HCT116 (cell line): ENCODE data around the gene PKHD1. TPM values are rescaled to one million over a fixed set of nuclear protein-coding genes. Genes with fewer than 3 reads are reported as not detected.

Experiments used
- ATAC-seq: fragments of 200-7000 bp; cut with Tn5 transposase; 2 replicates; pipeline ENCODE4 v1.9.1; 2020; ENCODE audit warnings: mild to moderate bottlenecking, moderate library complexity
- BruUV-seq: library from RNA; stranded (reverse); fragments of 400-500 nt; replicated peaks from 2 replicates; lab custom pipeline; 2021; lab: Mats Ljungman, UMichigan
- CTCF ChIA-PET: fragments of 300-600 bp; sonication (Branson Sonifier 250); formaldehyde crosslinking; loops from one replicate; lab custom pipeline; 2021; ENCODE audit warnings: antibody characterized with exemption; lab: Charles Lee
- POLR2A ChIA-PET: fragments of 300-600, 350-600 bp; sonication (Branson Sonifier 250); formaldehyde crosslinking; loops from one replicate; lab custom pipeline; 2021; ENCODE audit warnings: antibody characterized with exemption; lab: Charles Lee
- RAD21 ChIA-PET, 2 experiments: fragments of 300-600 bp; sonication (Branson Sonifier 250); formaldehyde crosslinking; loops; one replicate each; lab custom pipeline; 2023; ENCODE audit warnings: low total read pairs in 2 of 2; ENCODE audit not compliant: uncharacterized antibody in 2 of 2, unreplicated experiment in 2 of 2, low non-redundant PET in 1 of 2; lab: Charles Lee
- DNase-seq: peaks from one replicate; pipeline ENCODE4 v3.0.0-alpha.2; 2010; ENCODE audit warnings: low read depth, low spot score
- H2AFZ ChIP-seq: fragments of 200-600 bp; shearing (Covaris generic), sonication (generic); 2 replicates; pipeline ENCODE4 v1.6.1; 2017; ENCODE audit warnings: low read depth, mixed run types, mixed read lengths, antibody characterized with exemption, low read length; ENCODE audit not compliant: poor library complexity, severe bottlenecking
- H3K27ac ChIP-seq: 2 replicates; pipeline ENCODE4 v1.5.1; 2012; ENCODE audit warnings: low read depth, low read length
- H3K27me3 ChIP-seq: fragments of 200-600 bp; sonication (generic); 2 replicates; pipeline ENCODE4 v1.6.1; 2016; ENCODE audit warnings: mixed run types, low read length, mixed read lengths; ENCODE audit not compliant: insufficient read depth
- H3K36me3 ChIP-seq, 2 experiments: fragments of 200-500 bp in 1 of 2; fragments of 200-600 bp in 1 of 2; sonication (Bioruptor generic) in 1 of 2; sonication (generic) in 1 of 2; 2 replicates each; pipeline versions ENCODE4 v1.5.1 to v1.6.1; 2014 to 2016; ENCODE audit warnings: low read length in 2 of 2, inconsistent platforms in 1 of 2, mixed read lengths in 1 of 2, mixed run types in 1 of 2; ENCODE audit not compliant: insufficient read depth in 2 of 2, control insufficient read depth in 1 of 2
- H3K4me1 ChIP-seq, 2 experiments: fragments of 200-600 bp in 1 of 2; sonication (generic) in 1 of 2; 2 replicates each; pipeline versions ENCODE4 v1.5.1 to v1.6.1; 2012 to 2017; ENCODE audit warnings: low read length in 2 of 2, inconsistent platforms in 1 of 2, mild to moderate bottlenecking in 1 of 2, mixed read lengths in 1 of 2, mixed run types in 1 of 2, moderate library complexity in 1 of 2; ENCODE audit not compliant: insufficient read depth in 2 of 2, control insufficient read depth in 1 of 2
- H3K4me2 ChIP-seq: fragments of 200-600 bp; sonication (generic); 2 replicates; pipeline ENCODE4 v1.6.1; 2017; ENCODE audit warnings: mixed run types, low read length, mixed read lengths
- H3K4me3 ChIP-seq, 2 experiments: fragments of 200-600 bp in 1 of 2; sonication (generic) in 1 of 2; replicated peaks in 1 of 2; 2 replicates each; pipeline ENCODE4 v1.5.1; 2011 to 2016; ENCODE audit warnings: low read length in 2 of 2, control low read depth in 1 of 2, low read depth in 1 of 2, mild to moderate bottlenecking in 1 of 2, mixed read lengths in 1 of 2, mixed run types in 1 of 2
- H3K79me2 ChIP-seq: fragments of 200-600 bp; sonication (generic); 2 replicates; pipeline ENCODE4 v1.6.1; 2017; ENCODE audit warnings: mild to moderate bottlenecking, mixed run types, low read length, moderate library complexity, mixed read lengths; ENCODE audit not compliant: insufficient read depth
- H3K9ac ChIP-seq: fragments of 200-600 bp; sonication (generic); 2 replicates; pipeline ENCODE4 v1.6.1; 2016; ENCODE audit warnings: low read length, mixed read lengths
- H3K9me2 ChIP-seq: fragments of 200-600 bp; sonication (generic), shearing (Covaris generic); 2 replicates; pipeline ENCODE4 v1.6.1; 2017; ENCODE audit warnings: mixed run types, mild to moderate bottlenecking, moderate library complexity; ENCODE audit not compliant: insufficient read depth
- H3K9me3 ChIP-seq, 2 experiments: fragments of 200-500 bp in 1 of 2; fragments of 200-600 bp in 1 of 2; sonication (Bioruptor generic) in 1 of 2; sonication (generic) in 1 of 2; 2 replicates each; pipeline ENCODE4 v1.6.1; 2014 to 2017; ENCODE audit warnings: low read length in 2 of 2, mixed read lengths in 2 of 2, inconsistent platforms in 1 of 2, low read depth in 1 of 2, mild to moderate bottlenecking in 1 of 2, mixed run types in 1 of 2, moderate library complexity in 1 of 2; ENCODE audit not compliant: control insufficient read depth in 1 of 2, insufficient read depth in 1 of 2
- H4K20me1 ChIP-seq: fragments of 200-600 bp; sonication (generic), shearing (Covaris generic); 2 replicates; pipeline ENCODE4 v1.6.1; 2017; ENCODE audit warnings: mixed run types, mild to moderate bottlenecking, moderate library complexity; ENCODE audit not compliant: insufficient read depth
- CEBPB ChIP-seq: IDR thresholded peaks from 2 replicates; pipeline ENCODE4 v1.6.1; 2012; ENCODE audit warnings: low read depth
- EGR1 ChIP-seq: IDR thresholded peaks from 2 replicates; pipeline ENCODE4 v1.6.1; 2012; ENCODE audit warnings: low read depth
- ELF1 ChIP-seq: IDR thresholded peaks from 2 replicates; pipeline ENCODE4 v1.6.1; 2012; ENCODE audit warnings: low read depth, borderline replicate concordance
- EZH2 ChIP-seq: fragments of 200-600 bp; sonication (generic); IDR thresholded peaks from 2 replicates; pipeline ENCODE4 v1.6.1; 2017; ENCODE audit warnings: antibody characterized with exemption, mixed run types
- EZH2phosphoT487 ChIP-seq: fragments of 200-600 bp; IDR thresholded peaks from 2 replicates; pipeline ENCODE4 v1.6.1; 2018; ENCODE audit warnings: antibody characterized with exemption, borderline replicate concordance
- FOSL1 ChIP-seq: IDR thresholded peaks from 2 replicates; pipeline ENCODE4 v1.6.1; 2012; ENCODE audit warnings: low read depth
- MAX ChIP-seq: IDR thresholded peaks from 2 replicates; pipeline ENCODE4 v1.6.1; 2012
- POLR2A ChIP-seq: IDR thresholded peaks from 2 replicates; pipeline ENCODE4 v1.7.0; 2011; ENCODE audit warnings: borderline replicate concordance; ENCODE audit not compliant: insufficient read depth, insufficient read length; ENCODE audit errors: extremely low read depth
- POLR2AphosphoS5 ChIP-seq: IDR thresholded peaks from 2 replicates; pipeline ENCODE4 v1.6.1; 2011; ENCODE audit warnings: mild to moderate bottlenecking, low read depth, low read length, moderate library complexity
- RAD21 ChIP-seq: IDR thresholded peaks from 2 replicates; pipeline ENCODE4 v1.6.1; 2012; ENCODE audit warnings: low read depth, mild to moderate bottlenecking
- SIN3A ChIP-seq: IDR thresholded peaks from 2 replicates; pipeline ENCODE4 v1.6.1; 2012; ENCODE audit warnings: low read depth
- SP1 ChIP-seq: IDR thresholded peaks from 2 replicates; pipeline ENCODE4 v1.6.1; 2012; ENCODE audit warnings: low read depth
- SRF ChIP-seq: IDR thresholded peaks from 2 replicates; pipeline ENCODE4 v1.6.1; 2012; ENCODE audit warnings: low read depth
- TCF7L2 ChIP-seq: IDR thresholded peaks from 2 replicates; pipeline ENCODE4 v1.7.0; 2011; ENCODE audit warnings: borderline replicate concordance, inconsistent platforms; ENCODE audit not compliant: insufficient read depth, insufficient read length; ENCODE audit errors: extremely low read depth
- YY1 ChIP-seq: IDR thresholded peaks from 2 replicates; pipeline ENCODE4 v1.6.1; 2011; ENCODE audit warnings: low read length, low read depth, moderate library complexity, mild to moderate bottlenecking; ENCODE audit not compliant: insufficient replicate concordance; ENCODE audit errors: extremely low read depth
- ZBTB33 ChIP-seq: IDR thresholded peaks from 2 replicates; pipeline ENCODE4 v1.6.1; 2011; ENCODE audit warnings: mild to moderate bottlenecking, low read length, moderate library complexity; ENCODE audit not compliant: insufficient replicate concordance; ENCODE audit errors: extremely low read depth
- ZFX ChIP-seq: fragments of 450-650 bp; IDR thresholded peaks from 2 replicates; pipeline ENCODE4 v1.6.1; 2017
- intact Hi-C: fragments of 100-400 bp; cut with micrococcal nuclease; formaldehyde crosslinking; loops from 2 replicates; pipeline ENCODE4 v1.10.0; 2022
- total RNA-seq: library from RNA; stranded (reverse); gene quantifications from one replicate; pipeline ENCODE4 v1.2.1, GENCODE V29; 2021; ENCODE audit not compliant: unreplicated experiment
- TF ChIP-seq, protein P1 (sequence below), 3 experiments: fragments of 200-600 bp in 1 of 3; sonication (generic) in 1 of 3; IDR thresholded peaks in 2 of 3; conservative IDR thresholded peaks in 1 of 3; 2 replicates each; pipeline ENCODE4 v1.5.1; 2012 to 2017; ENCODE audit warnings: low read depth in 2 of 3, low read length in 2 of 3, antibody characterized with exemption in 1 of 3, borderline replicate concordance in 1 of 3, control low read depth in 1 of 3, mild to moderate bottlenecking in 1 of 3, mixed read lengths in 1 of 3, mixed run types in 1 of 3, moderate library complexity in 1 of 3; ENCODE audit not compliant: insufficient read depth in 1 of 3
- TF ChIP-seq, protein P2 (sequence below): IDR thresholded peaks from 2 replicates; pipeline ENCODE4 v1.6.1; 2012
- TF ChIP-seq, protein P3 (sequence below): IDR thresholded peaks from 2 replicates; pipeline ENCODE4 v1.6.1; 2012; ENCODE audit warnings: low read depth

Gene PKHD1
- total RNA-seq, 1 experiment from 2014 or later, result not detected

DNA sequence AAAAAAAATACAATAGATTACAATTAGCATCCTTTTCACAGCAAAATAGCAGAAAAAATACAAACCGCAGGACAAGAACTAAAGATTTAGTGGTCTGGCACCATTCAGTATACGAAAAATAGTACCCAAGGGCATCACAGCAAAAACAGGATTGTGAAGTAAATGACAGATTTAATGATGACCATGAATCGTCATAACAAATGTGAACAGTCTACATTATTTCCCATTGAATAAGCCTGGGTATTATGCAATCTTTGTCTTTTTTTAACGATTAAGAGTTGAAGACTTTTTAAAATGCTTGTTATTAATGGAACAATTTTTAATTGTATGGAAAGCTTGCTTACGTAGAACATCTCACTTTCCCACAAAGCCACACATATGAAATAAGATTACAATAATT is 432.8 kb downstream of the PKHD1 start:
- ChIA-PET CTCF (no interaction called here), POLR2A (no interaction called here), RAD21 (no interaction called here)
- peaks cover 0 to 17% of the 10 kb centered on the region in 2 experiments; a peak in 2 of 4 replicates for H3K9me3 ChIP-seq
- no peak overlapping the region for H3K9ac ChIP-seq
- H3K27ac ChIP-seq, result no peak overlapping the region
- H4K20me1 ChIP-seq, result no peaks in the 10 kb centered on the region
- H3K4me3 ChIP-seq, result no peak overlapping the region
- H3K4me2 ChIP-seq, result no peak overlapping the region
- H3K9me2 ChIP-seq, result no peaks in the 10 kb centered on the region
- no peak for ATAC-seq
- intact Hi-C loops, result no loop called here
- no peak for DNase-seq
- H3K79me2 ChIP-seq, result no peaks in the 10 kb centered on the region
- H3K36me3 ChIP-seq, result no peaks in the 10 kb centered on the region
- no peaks in the 10 kb centered on the region for H3K4me1 ChIP-seq
- TF ChIP-seq EGR1, result no peak
- TF ChIP-seq EZH2, result no peak
- TF ChIP-seq SIN3A, result no peak
- no peak for TF ChIP-seq YY1
- no peak for TF ChIP-seq POLR2A
- no peak for TF ChIP-seq TCF7L2
- no peak for TF ChIP-seq SP1
- TF ChIP-seq FOSL1, result no peak
- TF ChIP-seq SRF, result no peak
- TF ChIP-seq ELF1, result no peak
- no peak for TF ChIP-seq RAD21
- no peak for TF ChIP-seq EZH2phosphoT487
- no peak for TF ChIP-seq MAX
- TF ChIP-seq, protein P1, sequence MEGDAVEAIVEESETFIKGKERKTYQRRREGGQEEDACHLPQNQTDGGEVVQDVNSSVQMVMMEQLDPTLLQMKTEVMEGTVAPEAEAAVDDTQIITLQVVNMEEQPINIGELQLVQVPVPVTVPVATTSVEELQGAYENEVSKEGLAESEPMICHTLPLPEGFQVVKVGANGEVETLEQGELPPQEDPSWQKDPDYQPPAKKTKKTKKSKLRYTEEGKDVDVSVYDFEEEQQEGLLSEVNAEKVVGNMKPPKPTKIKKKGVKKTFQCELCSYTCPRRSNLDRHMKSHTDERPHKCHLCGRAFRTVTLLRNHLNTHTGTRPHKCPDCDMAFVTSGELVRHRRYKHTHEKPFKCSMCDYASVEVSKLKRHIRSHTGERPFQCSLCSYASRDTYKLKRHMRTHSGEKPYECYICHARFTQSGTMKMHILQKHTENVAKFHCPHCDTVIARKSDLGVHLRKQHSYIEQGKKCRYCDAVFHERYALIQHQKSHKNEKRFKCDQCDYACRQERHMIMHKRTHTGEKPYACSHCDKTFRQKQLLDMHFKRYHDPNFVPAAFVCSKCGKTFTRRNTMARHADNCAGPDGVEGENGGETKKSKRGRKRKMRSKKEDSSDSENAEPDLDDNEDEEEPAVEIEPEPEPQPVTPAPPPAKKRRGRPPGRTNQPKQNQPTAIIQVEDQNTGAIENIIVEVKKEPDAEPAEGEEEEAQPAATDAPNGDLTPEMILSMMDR (IDR thresholded peaks at IDR 0.05 in 2 of 3, conservative IDR thresholded peaks at IDR 0.05 in 1 of 3; ENCODE audit: borderline replicate concordance in 1 of 3, insufficient read depth in 1 of 3, low read depth in 2 of 3, low read length in 2 of 3), result no peak
- TF ChIP-seq ZFX, result no peak
- no peak for TF ChIP-seq CEBPB
- no peak for TF ChIP-seq POLR2AphosphoS5
- TF ChIP-seq ZBTB33, result no peak
- TF ChIP-seq, protein P2, sequence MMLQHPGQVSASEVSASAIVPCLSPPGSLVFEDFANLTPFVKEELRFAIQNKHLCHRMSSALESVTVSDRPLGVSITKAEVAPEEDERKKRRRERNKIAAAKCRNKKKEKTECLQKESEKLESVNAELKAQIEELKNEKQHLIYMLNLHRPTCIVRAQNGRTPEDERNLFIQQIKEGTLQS, result no peak
- TF ChIP-seq, protein P3, sequence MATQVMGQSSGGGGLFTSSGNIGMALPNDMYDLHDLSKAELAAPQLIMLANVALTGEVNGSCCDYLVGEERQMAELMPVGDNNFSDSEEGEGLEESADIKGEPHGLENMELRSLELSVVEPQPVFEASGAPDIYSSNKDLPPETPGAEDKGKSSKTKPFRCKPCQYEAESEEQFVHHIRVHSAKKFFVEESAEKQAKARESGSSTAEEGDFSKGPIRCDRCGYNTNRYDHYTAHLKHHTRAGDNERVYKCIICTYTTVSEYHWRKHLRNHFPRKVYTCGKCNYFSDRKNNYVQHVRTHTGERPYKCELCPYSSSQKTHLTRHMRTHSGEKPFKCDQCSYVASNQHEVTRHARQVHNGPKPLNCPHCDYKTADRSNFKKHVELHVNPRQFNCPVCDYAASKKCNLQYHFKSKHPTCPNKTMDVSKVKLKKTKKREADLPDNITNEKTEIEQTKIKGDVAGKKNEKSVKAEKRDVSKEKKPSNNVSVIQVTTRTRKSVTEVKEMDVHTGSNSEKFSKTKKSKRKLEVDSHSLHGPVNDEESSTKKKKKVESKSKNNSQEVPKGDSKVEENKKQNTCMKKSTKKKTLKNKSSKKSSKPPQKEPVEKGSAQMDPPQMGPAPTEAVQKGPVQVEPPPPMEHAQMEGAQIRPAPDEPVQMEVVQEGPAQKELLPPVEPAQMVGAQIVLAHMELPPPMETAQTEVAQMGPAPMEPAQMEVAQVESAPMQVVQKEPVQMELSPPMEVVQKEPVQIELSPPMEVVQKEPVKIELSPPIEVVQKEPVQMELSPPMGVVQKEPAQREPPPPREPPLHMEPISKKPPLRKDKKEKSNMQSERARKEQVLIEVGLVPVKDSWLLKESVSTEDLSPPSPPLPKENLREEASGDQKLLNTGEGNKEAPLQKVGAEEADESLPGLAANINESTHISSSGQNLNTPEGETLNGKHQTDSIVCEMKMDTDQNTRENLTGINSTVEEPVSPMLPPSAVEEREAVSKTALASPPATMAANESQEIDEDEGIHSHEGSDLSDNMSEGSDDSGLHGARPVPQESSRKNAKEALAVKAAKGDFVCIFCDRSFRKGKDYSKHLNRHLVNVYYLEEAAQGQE, result no peak
- BruUV-seq, result no TSS peak
- no peaks in the 10 kb centered on the region for H3K27me3 ChIP-seq
- no peak overlapping the region for H2AFZ ChIP-seq
